ENCODE data around the gene C1orf146. TPM values are rescaled to one million over a fixed set of nuclear protein-coding genes. Genes with fewer than 3 reads are reported as not detected.
"Not testable (repeated sequence)": the region's sequence is repeated elsewhere in the genome, so short reads cannot be mapped to it uniquely, and the experiment has no call there.

C1orf146 gene
- total RNA-seq, 1 donor = not detected

- TF ChIP-seq CTCF (IDR thresholded peaks at IDR 0.05; ENCODE audit: insufficient read depth, low read depth, low read length) = no peak
- H3K4me3 ChIP-seq (ENCODE audit: low read depth, low read length) = no peak overlapping the region
- no peak for DNase-seq (ENCODE audit: low read depth)
These were observed 844 bp downstream of the C1orf146 start for GRCh38 chr1:92218559-92218958.

- no peak for DNase-seq (ENCODE audit: low read depth)
- TF ChIP-seq CTCF (IDR thresholded peaks at IDR 0.05; ENCODE audit: insufficient read depth, low read depth, low read length) = no peak
These were observed 1.3 kb downstream of the C1orf146 start for GRCh38 chr1:92219028-92219427.

GRCh38 chr1:92228401-92228800, 10.7 kb downstream of the C1orf146 start:
- no peak overlapping the region for H3K4me3 ChIP-seq (ENCODE audit: low read depth, low read length)
- DNase-seq (ENCODE audit: low read depth) = no peak
- TF ChIP-seq CTCF (IDR thresholded peaks at IDR 0.05; ENCODE audit: insufficient read depth, low read depth, low read length) = no peak

More at GRCh38 chr1:92219028-92219427, 1.3 kb downstream of the C1orf146 start:
- H3K4me3 ChIP-seq (ENCODE audit: low read depth, low read length) = no peak overlapping the region

GRCh38 chr1:92230736-92231135, 13.0 kb downstream of the C1orf146 start:
- H3K4me3 ChIP-seq (ENCODE audit: low read depth, low read length) = no peak overlapping the region
- TF ChIP-seq CTCF (IDR thresholded peaks at IDR 0.05; ENCODE audit: insufficient read depth, low read depth, low read length) = no peak
- DNase-seq (ENCODE audit: low read depth) = no peak

- TF ChIP-seq CTCF (IDR thresholded peaks at IDR 0.05; ENCODE audit: insufficient read depth, low read depth, low read length) = no peak
- no peak overlapping the region for H3K4me3 ChIP-seq (ENCODE audit: low read depth, low read length)
- DNase-seq (ENCODE audit: low read depth) = no peak
These were observed 22.3 kb downstream of the C1orf146 start for GRCh38 chr1:92240034-92240433.

- TF ChIP-seq CTCF (IDR thresholded peaks at IDR 0.05; ENCODE audit: insufficient read depth, low read depth, low read length) = no peak
- no peak overlapping the region for H3K4me3 ChIP-seq (ENCODE audit: low read depth, low read length)
- no peak for DNase-seq (ENCODE audit: low read depth)
These were observed 26.7 kb downstream of the C1orf146 start for GRCh38 chr1:92244376-92244775.

- not testable (repeated sequence) for H3K4me3 ChIP-seq (ENCODE audit: low read depth, low read length); DNase-seq (ENCODE audit: low read depth)
These were observed 37.0 kb downstream of the C1orf146 start for GRCh38 chr1:92254714-92255113.

Measured in fibroblast of villous mesenchyme (primary cell).